ENCODE results near the gene CST9L.

- TF ChIP-seq EZH2 (IDR thresholded peaks at IDR 0.05) (no peak), POLR2AphosphoS5 (IDR thresholded peaks at IDR 0.05; ENCODE audit: borderline replicate concordance, low read depth, low read length) (no peak)
These were observed 14.0 kb upstream of the CST9L start for GRCh38 chr20:23582293-23582692.

Measured in SK-N-MC (cell line).